ENCODE data around the gene IL17F.

The IL17F gene

DNA sequence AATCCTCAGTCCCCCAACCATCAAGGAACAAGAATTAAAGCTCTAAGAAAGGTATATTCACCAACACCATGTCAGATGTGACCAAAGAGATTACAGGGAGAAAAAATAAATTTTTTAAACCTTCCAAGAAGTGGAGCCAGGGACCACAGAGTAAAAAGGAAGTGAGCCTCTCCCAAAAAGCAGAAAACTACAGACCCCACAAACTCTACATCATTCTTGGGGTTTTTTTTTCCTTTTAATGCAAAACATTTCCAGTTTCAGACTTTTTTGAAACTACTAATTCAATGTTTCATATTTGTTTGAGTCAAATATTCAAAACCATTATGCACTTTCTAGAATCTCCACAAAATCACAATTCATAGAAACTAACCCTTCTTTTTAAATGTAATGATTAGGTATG lies 6.8 kb upstream of the IL17F start:
- Histone ChIP-seq H2AFZ (ENCODE audit: low read depth, low read length, severe bottlenecking) (no peak overlapping the region), H3K4me2 (ENCODE audit: low read depth, low read length, poor library complexity, severe bottlenecking) (no peak overlapping the region), H3F3A (ENCODE audit: insufficient read depth) (no peaks in the 10 kb centered on the region; the same call in 1 of the 2 replicates), H3K79me2 (ENCODE audit: insufficient read depth, low read length) (no peaks in the 10 kb centered on the region), H3K27ac (ENCODE audit: low read depth, low read length) (no peak overlapping the region), H3K4me3 (ENCODE audit: insufficient read depth, low read length, poor library complexity, severe bottlenecking) (no peak overlapping the region), H3K27me3 (ENCODE audit: low read length) (0 out of 2 replicates have a peak, but pooled peaks cover 4% of the 10 kb centered on the region), H3K9ac (ENCODE audit: low read length) (no peak overlapping the region), H3K9me3 (ENCODE audit: insufficient read depth, low read length) (no peaks in the 10 kb centered on the region), H3K9me2 (replicated peaks; ENCODE audit: insufficient read depth, low read length) (no peaks in the 10 kb centered on the region), H3K36me3 (ENCODE audit: low read length) (no peaks in the 10 kb centered on the region), H4K20me1 (ENCODE audit: low read depth, low read length) (no peaks in the 10 kb centered on the region)
- TF ChIP-seq, protein P1, sequence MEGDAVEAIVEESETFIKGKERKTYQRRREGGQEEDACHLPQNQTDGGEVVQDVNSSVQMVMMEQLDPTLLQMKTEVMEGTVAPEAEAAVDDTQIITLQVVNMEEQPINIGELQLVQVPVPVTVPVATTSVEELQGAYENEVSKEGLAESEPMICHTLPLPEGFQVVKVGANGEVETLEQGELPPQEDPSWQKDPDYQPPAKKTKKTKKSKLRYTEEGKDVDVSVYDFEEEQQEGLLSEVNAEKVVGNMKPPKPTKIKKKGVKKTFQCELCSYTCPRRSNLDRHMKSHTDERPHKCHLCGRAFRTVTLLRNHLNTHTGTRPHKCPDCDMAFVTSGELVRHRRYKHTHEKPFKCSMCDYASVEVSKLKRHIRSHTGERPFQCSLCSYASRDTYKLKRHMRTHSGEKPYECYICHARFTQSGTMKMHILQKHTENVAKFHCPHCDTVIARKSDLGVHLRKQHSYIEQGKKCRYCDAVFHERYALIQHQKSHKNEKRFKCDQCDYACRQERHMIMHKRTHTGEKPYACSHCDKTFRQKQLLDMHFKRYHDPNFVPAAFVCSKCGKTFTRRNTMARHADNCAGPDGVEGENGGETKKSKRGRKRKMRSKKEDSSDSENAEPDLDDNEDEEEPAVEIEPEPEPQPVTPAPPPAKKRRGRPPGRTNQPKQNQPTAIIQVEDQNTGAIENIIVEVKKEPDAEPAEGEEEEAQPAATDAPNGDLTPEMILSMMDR (IDR thresholded peaks at IDR 0.05; ENCODE audit: insufficient read depth, low read length, poor library complexity, severe bottlenecking), result no peak
- no peak for TF ChIP-seq EZH2phosphoT487 (conservative IDR thresholded peaks at IDR 0.05; ENCODE audit: low read length)

DNA sequence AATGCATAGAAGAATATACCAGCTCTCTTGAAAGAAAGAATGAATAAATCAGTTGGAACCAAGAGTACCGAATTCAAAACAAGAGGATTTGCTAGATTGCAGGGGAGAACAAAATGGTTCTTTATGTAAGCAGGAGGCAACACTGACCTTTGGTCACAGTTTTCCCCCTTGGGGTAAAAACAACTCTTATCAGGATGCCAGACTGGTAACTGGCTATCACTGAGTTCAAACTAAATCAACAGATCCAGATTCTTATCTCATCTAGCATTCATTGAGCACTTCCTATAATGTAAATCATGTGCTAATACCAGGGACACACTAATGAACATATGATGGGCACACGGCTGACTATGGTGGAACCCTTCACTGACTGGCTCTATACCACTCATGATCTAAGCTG lies 4.8 kb upstream of the IL17F start:
- H4K20me1 ChIP-seq (ENCODE audit: low read depth, low read length), result no peaks in the 10 kb centered on the region
- H3K36me3 ChIP-seq (ENCODE audit: low read length), result no peaks in the 10 kb centered on the region
- no peak overlapping the region for H3K27ac ChIP-seq (ENCODE audit: low read depth, low read length)
- no peak overlapping the region for H3K4me3 ChIP-seq (ENCODE audit: insufficient read depth, low read length, poor library complexity, severe bottlenecking)
- no peak overlapping the region for H3K4me2 ChIP-seq (ENCODE audit: low read depth, low read length, poor library complexity, severe bottlenecking)
- H3K9ac ChIP-seq (ENCODE audit: low read length), result no peak overlapping the region
- no peak overlapping the region for H2AFZ ChIP-seq (ENCODE audit: low read depth, low read length, severe bottlenecking)
- no peaks in the 10 kb centered on the region for H3F3A ChIP-seq (ENCODE audit: insufficient read depth)
- H3K9me2 ChIP-seq (replicated peaks; ENCODE audit: insufficient read depth, low read length), result no peaks in the 10 kb centered on the region
- H3K27me3 ChIP-seq (ENCODE audit: low read length), result peaks cover 6% of the 10 kb centered on the region; the same call in 1 of the 2 replicates
- no peaks in the 10 kb centered on the region for H3K79me2 ChIP-seq (ENCODE audit: insufficient read depth, low read length)
- no peaks in the 10 kb centered on the region for H3K9me3 ChIP-seq (ENCODE audit: insufficient read depth, low read length)
- TF ChIP-seq, protein P1 (IDR thresholded peaks at IDR 0.05; ENCODE audit: insufficient read depth, low read length, poor library complexity, severe bottlenecking), result no peak
- TF ChIP-seq EZH2phosphoT487 (conservative IDR thresholded peaks at IDR 0.05; ENCODE audit: low read length), result no peak

DNA sequence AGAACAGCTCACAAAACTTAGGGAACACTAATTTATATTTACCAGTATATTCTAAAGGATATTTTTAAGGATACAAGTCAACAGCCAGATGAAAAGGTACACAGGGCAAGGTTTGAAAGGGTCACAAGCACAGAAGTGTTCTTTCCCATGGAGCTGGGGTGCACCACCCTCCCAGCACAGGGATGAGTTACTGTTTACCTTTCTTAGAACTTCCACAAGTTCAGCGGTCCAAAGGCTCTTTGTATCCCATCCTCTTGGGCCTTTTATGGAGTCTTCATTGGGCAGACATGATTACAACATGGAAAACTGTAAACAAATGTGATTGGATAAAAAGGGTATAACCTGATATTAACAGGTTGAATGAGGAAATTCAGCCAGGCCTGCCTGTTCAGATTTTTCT lies 1.1 kb upstream of the IL17F start:
- no peak overlapping the region for H3K9ac ChIP-seq (ENCODE audit: low read length)
- no peak overlapping the region for H2AFZ ChIP-seq (ENCODE audit: low read depth, low read length, severe bottlenecking)
- no peak overlapping the region for H3K4me3 ChIP-seq (ENCODE audit: insufficient read depth, low read length, poor library complexity, severe bottlenecking)
- H3K27ac ChIP-seq (ENCODE audit: low read depth, low read length), result no peak overlapping the region
- H3K9me3 ChIP-seq (ENCODE audit: insufficient read depth, low read length), result no peaks in the 10 kb centered on the region
- H3K9me2 ChIP-seq (replicated peaks; ENCODE audit: insufficient read depth, low read length), result no peaks in the 10 kb centered on the region
- H3K27me3 ChIP-seq (ENCODE audit: low read length), result peaks cover 6% of the 10 kb centered on the region; the same call in 1 of the 2 replicates
- no peaks in the 10 kb centered on the region for H3K36me3 ChIP-seq (ENCODE audit: low read length)
- no peaks in the 10 kb centered on the region for H3F3A ChIP-seq (ENCODE audit: insufficient read depth)
- no peaks in the 10 kb centered on the region for H4K20me1 ChIP-seq (ENCODE audit: low read depth, low read length)
- no peaks in the 10 kb centered on the region for H3K79me2 ChIP-seq (ENCODE audit: insufficient read depth, low read length)
- no peak overlapping the region for H3K4me2 ChIP-seq (ENCODE audit: low read depth, low read length, poor library complexity, severe bottlenecking)
- TF ChIP-seq, protein P1 (IDR thresholded peaks at IDR 0.05; ENCODE audit: insufficient read depth, low read length, poor library complexity, severe bottlenecking), result no peak
- no peak for TF ChIP-seq EZH2phosphoT487 (conservative IDR thresholded peaks at IDR 0.05; ENCODE audit: low read length)

Measured in SU-DHL-6 (cell line).